Trophoblast cell (in vitro differentiated cells and primary cell): Measurements from ENCODE around the gene LMBR1.

Source experiments
- DNase-seq, 2 donors: peaks; one replicate each; pipeline ENCODE4 v3.0.0-alpha.2; 2016
- H2AFZ ChIP-seq: 2 replicates; pipeline ENCODE4 v1.6.1; 2013; ENCODE audit warnings: low read length, moderate library complexity, mild to moderate bottlenecking; ENCODE audit not compliant: insufficient read depth, poor library complexity
- H2AK5ac ChIP-seq: 2 replicates; pipeline ENCODE4 v1.6.1; 2013; ENCODE audit warnings: mild to moderate bottlenecking, low read length
- H2BK120ac ChIP-seq: 2 replicates; pipeline ENCODE4 v1.6.1; 2013; ENCODE audit warnings: low read length, mild to moderate bottlenecking, moderate library complexity; ENCODE audit not compliant: insufficient read depth, poor library complexity
- H2BK12ac ChIP-seq: 2 replicates; pipeline ENCODE4 v1.6.1; 2013; ENCODE audit warnings: mild to moderate bottlenecking, low read length, moderate library complexity
- H2BK5ac ChIP-seq: 2 replicates; pipeline ENCODE4 v1.6.1; 2013; ENCODE audit warnings: low read length, low read depth, moderate library complexity, mild to moderate bottlenecking; ENCODE audit not compliant: poor library complexity
- H3K14ac ChIP-seq: 2 replicates; pipeline ENCODE4 v1.6.1; 2013; ENCODE audit warnings: mild to moderate bottlenecking, low read length
- H3K18ac ChIP-seq: 2 replicates; pipeline ENCODE4 v1.6.1; 2013; ENCODE audit warnings: mild to moderate bottlenecking, low read length
- H3K23ac ChIP-seq: 2 replicates; pipeline ENCODE4 v1.6.1; 2013; ENCODE audit warnings: low read length
- H3K27ac ChIP-seq: 2 replicates; pipeline ENCODE4 v1.5.1; 2013; ENCODE audit warnings: low read depth, mild to moderate bottlenecking, inconsistent platforms, low read length, moderate library complexity
- H3K27me3 ChIP-seq: 2 replicates; pipeline ENCODE4 v1.6.1; 2013; ENCODE audit warnings: inconsistent platforms, mild to moderate bottlenecking, low read length, moderate library complexity; ENCODE audit not compliant: insufficient read depth
- H3K36me3 ChIP-seq, 2 experiments: 1 replicate in 1 of 2; 2 replicates in 1 of 2; pipeline ENCODE4 v1.6.1; 2013; ENCODE audit warnings: low read length in 2 of 2, mild to moderate bottlenecking in 2 of 2, moderate library complexity in 1 of 2; ENCODE audit not compliant: insufficient read depth in 2 of 2, control insufficient read depth in 1 of 2
- H3K4ac ChIP-seq: 2 replicates; pipeline ENCODE4 v1.6.1; 2013; ENCODE audit warnings: low read depth, mild to moderate bottlenecking, low read length, moderate library complexity
- H3K4me1 ChIP-seq, 2 experiments: 1 replicate in 1 of 2; 2 replicates in 1 of 2; pipeline ENCODE4 v1.6.1; 2013; ENCODE audit warnings: low read length in 2 of 2, mild to moderate bottlenecking in 2 of 2, moderate library complexity in 1 of 2; ENCODE audit not compliant: insufficient read depth in 2 of 2, control insufficient read depth in 1 of 2
- H3K4me2 ChIP-seq: 2 replicates; pipeline ENCODE4 v1.6.1; 2013; ENCODE audit warnings: inconsistent platforms, mild to moderate bottlenecking, low read length, moderate library complexity
- H3K4me3 ChIP-seq: 2 replicates; pipeline ENCODE4 v1.5.1; 2013; ENCODE audit warnings: mild to moderate bottlenecking, low read depth, low read length, inconsistent platforms
- H3K79me1 ChIP-seq: one replicate; pipeline ENCODE4 v1.6.1; 2013; ENCODE audit warnings: low read length
- H3K79me2 ChIP-seq: 2 replicates; pipeline ENCODE4 v1.6.1; 2013; ENCODE audit warnings: low read length, mild to moderate bottlenecking; ENCODE audit not compliant: control insufficient read depth, insufficient read depth, poor library complexity
- H3K9ac ChIP-seq: 2 replicates; pipeline ENCODE4 v1.6.1; 2013; ENCODE audit warnings: mild to moderate bottlenecking, low read length
- H3K9me3 ChIP-seq: 2 replicates; pipeline ENCODE4 v1.6.1; 2013; ENCODE audit warnings: low read depth, mild to moderate bottlenecking, control low read depth, inconsistent platforms, low read length; ENCODE audit not compliant: insufficient read depth
- H4K12ac ChIP-seq: 2 replicates; pipeline ENCODE4 v1.6.1; 2013; ENCODE audit warnings: low read depth, mild to moderate bottlenecking, low read length, moderate library complexity
- H4K8ac ChIP-seq: 2 replicates; pipeline ENCODE4 v1.6.1; 2013; ENCODE audit warnings: low read depth, mild to moderate bottlenecking, low read length, moderate library complexity
- H4K91ac ChIP-seq: one replicate; pipeline ENCODE4 v1.6.1; 2013; ENCODE audit warnings: low read depth, mild to moderate bottlenecking, low read length, moderate library complexity
- WGBS: extraction: QIAGEN DNeasy Blood & Tissue Kit; methylation state at CpG from one replicate; pipeline ENCODE4 v1.1.7; 2013; ENCODE audit warnings: missing lambda C conversion rate; ENCODE audit not compliant: insufficient read length, insufficient coverage; ENCODE audit errors: extremely low coverage; 5-methylcytosine and 5-hydroxymethylcytosine counted together

Gene LMBR1

DNA sequence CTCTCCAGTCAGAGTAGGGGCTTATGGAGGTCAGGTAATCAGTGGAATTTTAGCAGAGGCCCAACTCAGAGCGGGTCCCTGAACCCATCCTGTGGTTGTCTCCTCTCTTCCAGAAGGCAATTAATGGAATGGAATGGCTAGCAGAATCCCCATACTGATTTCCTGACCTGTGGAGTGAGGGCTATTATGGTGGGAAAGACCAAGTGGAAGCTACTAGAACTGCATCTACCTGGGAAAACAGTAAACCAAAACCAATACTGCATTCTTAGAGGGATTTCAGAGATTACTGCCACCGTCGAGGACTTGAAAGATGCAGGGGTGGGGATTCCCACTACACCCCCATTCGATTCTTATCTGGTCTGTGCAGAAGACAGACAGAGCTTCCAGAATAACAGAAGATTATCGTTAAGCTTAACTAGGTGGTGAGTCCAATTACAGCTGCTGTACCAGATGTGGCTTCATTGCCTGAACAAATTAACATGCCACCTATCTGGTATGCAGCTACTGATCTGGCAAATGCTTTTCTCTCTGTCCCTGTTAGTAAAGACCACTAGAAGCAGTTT, 73.2 kb downstream of the LMBR1 start:
- Histone ChIP-seq H3K27me3 (no peaks in the 10 kb centered on the region), H3K4ac (no peak overlapping the region), H3K14ac (no peak overlapping the region), H4K91ac (no peak overlapping the region), H2BK12ac (no peak overlapping the region), H3K23ac (no peak overlapping the region), H3K4me3 (no peak overlapping the region), H3K9me3 (no peaks in the 10 kb centered on the region), H3K79me1 (no peaks in the 10 kb centered on the region), H3K4me2 (no peak overlapping the region), H3K4me1 (no peaks in the 10 kb centered on the region), H4K12ac (no peak overlapping the region), H2AFZ (no peak overlapping the region), H3K27ac (no peak overlapping the region), H4K8ac (no peak overlapping the region), H2BK5ac (no peak overlapping the region), H3K9ac (no peak overlapping the region), H2AK5ac (no peak overlapping the region), H3K79me2 (no peaks in the 10 kb centered on the region), H3K18ac (no peak overlapping the region), H3K36me3 (no peaks in the 10 kb centered on the region), H2BK120ac (no peak overlapping the region)
- DNase-seq = no peak
- no CpG with 5 or more reads among the region's 5 CpGs for WGBS

DNA sequence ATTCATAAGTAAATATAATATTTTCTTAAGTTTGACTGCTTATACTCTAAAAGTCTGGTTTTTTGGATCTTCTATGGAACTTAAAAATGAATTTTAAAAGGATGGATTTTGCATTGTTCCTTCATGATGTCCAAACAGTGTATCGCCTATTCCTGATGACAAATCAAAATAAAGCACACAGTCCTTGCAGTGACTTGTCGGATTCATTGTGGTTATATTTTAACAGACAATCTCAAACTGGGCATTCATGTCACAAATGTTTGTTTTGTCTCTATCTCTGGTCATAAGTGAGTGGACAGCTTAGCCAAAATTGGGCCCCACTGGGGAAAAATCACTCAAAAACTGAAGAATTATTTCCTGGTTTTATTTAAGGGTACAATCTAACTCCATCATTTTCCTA, 74.8 kb downstream of the LMBR1 start:
- no peak overlapping the region for H3K14ac ChIP-seq
- H3K18ac ChIP-seq = no peak overlapping the region
- H3K9me3 ChIP-seq = no peaks in the 10 kb centered on the region
- no CpG with 5 or more reads among the region's 2 CpGs for WGBS
- no peaks in the 10 kb centered on the region for H3K36me3 ChIP-seq
- H3K23ac ChIP-seq = no peak overlapping the region
- no peak overlapping the region for H2AFZ ChIP-seq
- H3K4me3 ChIP-seq = no peak overlapping the region
- H3K9ac ChIP-seq = no peak overlapping the region
- no peak overlapping the region for H4K8ac ChIP-seq
- H3K27ac ChIP-seq = no peak overlapping the region
- H3K79me1 ChIP-seq = no peaks in the 10 kb centered on the region
- no peaks in the 10 kb centered on the region for H3K27me3 ChIP-seq
- H4K12ac ChIP-seq = no peak overlapping the region
- H3K79me2 ChIP-seq = no peaks in the 10 kb centered on the region
- H3K4ac ChIP-seq = no peak overlapping the region
- H2BK12ac ChIP-seq = no peak overlapping the region
- no peak overlapping the region for H2AK5ac ChIP-seq
- no peak overlapping the region for H2BK120ac ChIP-seq
- no peak for DNase-seq
- no peak overlapping the region for H2BK5ac ChIP-seq
- no peak overlapping the region for H4K91ac ChIP-seq
- no peak overlapping the region for H3K4me2 ChIP-seq
- H3K4me1 ChIP-seq = no peaks in the 10 kb centered on the region

DNA sequence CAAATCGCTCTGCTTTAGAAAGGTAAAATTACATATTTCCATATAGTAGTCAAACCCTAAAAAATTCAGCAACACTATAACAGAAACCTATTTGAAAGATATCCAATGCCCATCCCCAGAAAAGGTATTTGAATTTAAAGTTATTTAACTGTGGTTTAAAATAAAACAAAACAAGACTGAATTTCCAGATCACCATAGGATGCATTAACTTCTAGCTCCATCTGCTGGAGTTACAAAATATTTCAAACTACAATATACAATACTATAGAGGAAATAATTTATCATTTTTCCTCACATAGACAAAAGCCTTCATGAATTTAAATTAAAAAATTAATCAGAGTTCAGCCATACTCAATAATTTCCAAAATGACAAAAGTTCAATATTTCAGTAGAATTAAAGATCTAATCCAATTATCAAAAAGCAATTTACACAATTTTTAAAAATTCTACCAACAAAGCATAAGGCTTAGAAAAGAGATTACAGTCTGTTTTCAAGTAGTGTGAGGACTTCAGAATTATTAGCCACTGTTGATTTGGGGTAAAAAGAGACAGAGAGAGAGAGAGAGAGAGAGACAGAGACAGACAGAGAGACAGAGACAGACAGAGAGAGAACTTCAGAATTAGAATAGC, 75.9 kb downstream of the LMBR1 start:
- Histone ChIP-seq H3K79me2 (no peaks in the 10 kb centered on the region), H4K91ac (no peak overlapping the region)
- no CpG with 5 or more reads among the region's 1 CpG for WGBS

DNA sequence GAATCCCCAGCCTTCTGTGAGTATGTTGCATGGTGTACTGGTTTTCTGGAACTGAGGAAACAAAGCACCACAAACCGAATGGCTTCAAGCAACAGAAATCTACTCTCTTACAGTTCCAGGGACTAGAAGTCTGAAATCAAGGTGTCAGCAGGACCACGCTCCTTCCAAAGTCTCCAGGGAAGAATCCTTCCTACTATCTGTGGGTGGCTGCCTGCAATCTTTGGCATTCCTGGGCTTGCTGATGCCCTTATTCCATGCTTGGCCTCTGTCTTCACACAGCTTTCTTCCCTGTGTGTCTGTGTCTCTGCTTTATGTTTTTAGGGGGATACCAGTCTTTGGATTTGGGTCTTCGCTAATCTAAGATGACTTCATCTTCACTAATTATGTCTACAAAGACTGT, 81.3 kb downstream of the LMBR1 start:
- Histone ChIP-seq H3K14ac (no peak overlapping the region), H4K91ac (no peak overlapping the region), H3K4me1 (no peaks in the 10 kb centered on the region), H3K27me3 (no peaks in the 10 kb centered on the region), H3K79me2 (no peaks in the 10 kb centered on the region), H3K23ac (no peak overlapping the region), H2BK120ac (no peak overlapping the region), H3K36me3 (peaks cover 2 to 4% of the 10 kb centered on the region in 2 experiments), H3K18ac (no peak overlapping the region), H3K9ac (peak overlapping the region; percentile 27), H3K27ac (no peak overlapping the region), H4K8ac (no peak overlapping the region), H2AK5ac (no peak overlapping the region), H4K12ac (no peak overlapping the region), H3K4me3 (no peak overlapping the region), H3K9me3 (no peaks in the 10 kb centered on the region), H3K4ac (no peak overlapping the region), H2BK5ac (no peak overlapping the region), H3K4me2 (no peak overlapping the region), H2AFZ (no peak overlapping the region), H2BK12ac (no peak overlapping the region), H3K79me1 (no peaks in the 10 kb centered on the region)
- WGBS = no CpG with 5 or more reads among the region's 3 CpGs
- DNase-seq = peak; percentile 54 to 80

More for the DNA sequence above, 75.9 kb downstream of the LMBR1 start:
- no peaks in the 10 kb centered on the region for H3K9me3 ChIP-seq
- H4K8ac ChIP-seq = no peak overlapping the region
- H3K4ac ChIP-seq = no peak overlapping the region
- no peak overlapping the region for H4K12ac ChIP-seq
- H3K4me1 ChIP-seq = no peaks in the 10 kb centered on the region
- H3K27ac ChIP-seq = no peak overlapping the region
- H2AFZ ChIP-seq = no peak overlapping the region
- no peaks in the 10 kb centered on the region for H3K79me1 ChIP-seq
- H3K23ac ChIP-seq = no peak overlapping the region
- no peak overlapping the region for H2BK5ac ChIP-seq
- no peak overlapping the region for H3K9ac ChIP-seq
- H3K18ac ChIP-seq = no peak overlapping the region
- no peak overlapping the region for H3K4me3 ChIP-seq
- no peaks in the 10 kb centered on the region for H3K36me3 ChIP-seq
- H2BK120ac ChIP-seq = no peak overlapping the region
- no peak overlapping the region for H3K4me2 ChIP-seq
- H2AK5ac ChIP-seq = no peak overlapping the region
- H3K27me3 ChIP-seq = no peaks in the 10 kb centered on the region
- peak in 1 of 2 donors; percentile 61 for DNase-seq
- H2BK12ac ChIP-seq = no peak overlapping the region
- H3K14ac ChIP-seq = no peak overlapping the region
